Gastroesophageal sphincter (tissue), 4 donors: ENCODE results near the gene IFRD1. TPM values are rescaled to one million over a fixed set of nuclear protein-coding genes. Genes with fewer than 3 reads are reported as not detected.

Experiments
- ATAC-seq: fragments of 150-250 bp; one replicate; pipeline ENCODE4 v1.9.1; 2016; ENCODE audit warnings: mild to moderate bottlenecking, moderate library complexity
- H3K27ac ChIP-seq, 4 donors: fragments of 200-600 bp; sonication (generic) in 3 of 4; 1 replicate in 3 of 4; 2 replicates in 1 of 4; pipeline ENCODE4 v1.5.1; 2016 to 2019
- H3K27me3 ChIP-seq: fragments of 200-600 bp; sonication (generic); one replicate; pipeline ENCODE4 v1.5.1; 2019
- H3K36me3 ChIP-seq, 2 donors: fragments of 200-600 bp; sonication (generic); one replicate each; pipeline ENCODE4 v1.5.1; 2019; ENCODE audit warnings: control low read depth in 1 of 2
- H3K4me1 ChIP-seq, 3 donors: fragments of 200-600 bp; sonication (generic); 1 replicate in 2 of 3; 2 replicates in 1 of 3; pipeline ENCODE4 v1.5.1; 2016 to 2019; ENCODE audit warnings: control low read depth in 2 of 3
- H3K4me3 ChIP-seq, 2 donors: fragments of 200-600 bp; sonication (generic); one replicate each; pipeline ENCODE4 v1.5.1; 2019; ENCODE audit warnings: mild to moderate bottlenecking in 1 of 2, moderate library complexity in 1 of 2
- H3K9me3 ChIP-seq, 3 donors: fragments of 200-600 bp; sonication (generic); one replicate each; pipeline ENCODE4 v1.5.1; 2017 to 2019; ENCODE audit warnings: control low read depth in 2 of 3
- EP300 ChIP-seq: sonication (generic); formaldehyde crosslinking; IDR thresholded peaks from one replicate; pipeline ENCODE4 v1.6.1; 2017; ENCODE audit warnings: antibody characterized with exemption, mild to moderate bottlenecking
- POLR2A ChIP-seq, 2 donors: fragments of 450-650 bp; IDR thresholded peaks; one replicate each; pipeline ENCODE4 v1.6.1; 2017; ENCODE audit warnings: antibody characterized with exemption in 2 of 2, mild to moderate bottlenecking in 2 of 2, moderate library complexity in 1 of 2
- POLR2AphosphoS5 ChIP-seq: sonication (generic); formaldehyde crosslinking; IDR thresholded peaks from one replicate; pipeline ENCODE4 v1.6.1; 2017; ENCODE audit warnings: antibody characterized with exemption
- WGBS, 2 donors: methylation state at CpG; one replicate each; pipeline ENCODE4 v1.1.5; 2018; ENCODE audit warnings: low coverage in 1 of 2; 5-methylcytosine and 5-hydroxymethylcytosine counted together
- total RNA-seq, 4 donors: library from RNA; depleted of rRNA; stranded (reverse); fragments of >200 nt; gene quantifications; one replicate each; pipeline ENCODE4 v1.1.0, GENCODE V29; 2016
- TF ChIP-seq, protein P1 (sequence below), 4 experiments: fragments of 200-600 bp in 2 of 4; fragments of 450-650 bp in 2 of 4; sonication (generic) in 1 of 4; IDR thresholded peaks; one replicate each; pipeline ENCODE4 v1.5.1; 2017 to 2019; ENCODE audit warnings: antibody characterized with exemption in 4 of 4, mild to moderate bottlenecking in 2 of 4, moderate library complexity in 2 of 4

The IFRD1 gene
- total RNA-seq, 4 donors from 2014 or later: 36.8 to 78.3 (median 56.5) TPM

GRCh38 chr7:112501801-112502503 is 51.7 kb downstream of the IFRD1 start:
- no peak for TF ChIP-seq EP300
- TF ChIP-seq, protein P1, sequence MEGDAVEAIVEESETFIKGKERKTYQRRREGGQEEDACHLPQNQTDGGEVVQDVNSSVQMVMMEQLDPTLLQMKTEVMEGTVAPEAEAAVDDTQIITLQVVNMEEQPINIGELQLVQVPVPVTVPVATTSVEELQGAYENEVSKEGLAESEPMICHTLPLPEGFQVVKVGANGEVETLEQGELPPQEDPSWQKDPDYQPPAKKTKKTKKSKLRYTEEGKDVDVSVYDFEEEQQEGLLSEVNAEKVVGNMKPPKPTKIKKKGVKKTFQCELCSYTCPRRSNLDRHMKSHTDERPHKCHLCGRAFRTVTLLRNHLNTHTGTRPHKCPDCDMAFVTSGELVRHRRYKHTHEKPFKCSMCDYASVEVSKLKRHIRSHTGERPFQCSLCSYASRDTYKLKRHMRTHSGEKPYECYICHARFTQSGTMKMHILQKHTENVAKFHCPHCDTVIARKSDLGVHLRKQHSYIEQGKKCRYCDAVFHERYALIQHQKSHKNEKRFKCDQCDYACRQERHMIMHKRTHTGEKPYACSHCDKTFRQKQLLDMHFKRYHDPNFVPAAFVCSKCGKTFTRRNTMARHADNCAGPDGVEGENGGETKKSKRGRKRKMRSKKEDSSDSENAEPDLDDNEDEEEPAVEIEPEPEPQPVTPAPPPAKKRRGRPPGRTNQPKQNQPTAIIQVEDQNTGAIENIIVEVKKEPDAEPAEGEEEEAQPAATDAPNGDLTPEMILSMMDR (IDR thresholded peaks at IDR 0.05): no peak
- TF ChIP-seq POLR2AphosphoS5: no peak
- no peak for TF ChIP-seq POLR2A (IDR thresholded peaks at IDR 0.05)
- no peaks in the 10 kb centered on the region for H3K27me3 ChIP-seq
- H3K27ac ChIP-seq: no peak overlapping the region
- H3K36me3 ChIP-seq: no peaks in the 10 kb centered on the region
- no peak overlapping the region for H3K4me3 ChIP-seq
- H3K9me3 ChIP-seq: no peaks in the 10 kb centered on the region
- H3K4me1 ChIP-seq: no peaks in the 10 kb centered on the region
- WGBS, 2 donors: 66 to 67% methylated on average over 7 of the region's 7 CpGs
- no peak for ATAC-seq

GRCh38 chr7:112502700-112503099 is 52.4 kb downstream of the IFRD1 start:
- TF ChIP-seq POLR2A (IDR thresholded peaks at IDR 0.05) (no peak), EP300 (no peak), POLR2AphosphoS5 (no peak)
- TF ChIP-seq, protein P1 (IDR thresholded peaks at IDR 0.05): no peak
- Histone ChIP-seq H3K4me1 (no peaks in the 10 kb centered on the region), H3K9me3 (no peaks in the 10 kb centered on the region), H3K4me3 (no peak overlapping the region), H3K27me3 (no peaks in the 10 kb centered on the region), H3K36me3 (no peaks in the 10 kb centered on the region), H3K27ac (no peak overlapping the region)
- WGBS, 2 donors: 60 to 100% methylated on average over 1 to 2 of the region's 2 CpGs
- no peak for ATAC-seq

DNA sequence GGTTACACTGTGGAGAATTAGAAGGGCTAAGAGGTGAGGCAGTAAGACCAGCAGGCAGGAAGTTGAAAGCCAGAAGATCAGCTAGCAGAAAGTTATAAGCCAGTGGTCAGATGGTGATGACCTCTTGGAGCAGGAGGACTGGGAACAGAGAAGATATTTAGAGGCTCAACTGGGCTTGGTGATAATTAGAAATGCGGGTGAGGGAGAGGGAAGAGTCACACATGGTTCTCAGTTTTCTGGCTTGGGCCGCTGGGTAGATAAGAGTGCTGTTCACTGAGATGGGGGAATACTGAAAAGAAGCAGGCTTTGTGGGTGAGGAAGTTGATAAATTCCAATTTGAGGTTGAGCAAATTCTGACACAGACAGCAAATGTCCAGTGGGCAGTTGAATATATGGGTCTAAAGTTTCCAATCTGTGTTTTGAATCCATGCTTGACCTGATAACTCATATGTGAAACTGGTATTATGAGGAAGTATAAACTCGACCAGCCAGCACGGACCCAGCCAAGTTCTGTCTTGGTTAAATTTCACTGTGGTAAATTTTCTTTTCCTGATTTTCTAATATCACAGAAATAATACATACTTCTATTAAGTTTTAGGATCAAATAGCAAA is 53.2 kb downstream of the IFRD1 start:
- no peaks in the 10 kb centered on the region for H3K9me3 ChIP-seq
- no peaks in the 10 kb centered on the region for H3K4me1 ChIP-seq
- TF ChIP-seq, protein P1 (IDR thresholded peaks at IDR 0.05): no peak
- TF ChIP-seq POLR2A (IDR thresholded peaks at IDR 0.05): no peak
- TF ChIP-seq POLR2AphosphoS5: no peak
- no peak for TF ChIP-seq EP300
- no peak overlapping the region for H3K4me3 ChIP-seq
- no peaks in the 10 kb centered on the region for H3K36me3 ChIP-seq
- 83 to 86% methylated on average over 4 of the region's 4 CpGs for WGBS, 2 donors
- no peak for ATAC-seq
- no peaks in the 10 kb centered on the region for H3K27me3 ChIP-seq
- no peak overlapping the region for H3K27ac ChIP-seq

DNA sequence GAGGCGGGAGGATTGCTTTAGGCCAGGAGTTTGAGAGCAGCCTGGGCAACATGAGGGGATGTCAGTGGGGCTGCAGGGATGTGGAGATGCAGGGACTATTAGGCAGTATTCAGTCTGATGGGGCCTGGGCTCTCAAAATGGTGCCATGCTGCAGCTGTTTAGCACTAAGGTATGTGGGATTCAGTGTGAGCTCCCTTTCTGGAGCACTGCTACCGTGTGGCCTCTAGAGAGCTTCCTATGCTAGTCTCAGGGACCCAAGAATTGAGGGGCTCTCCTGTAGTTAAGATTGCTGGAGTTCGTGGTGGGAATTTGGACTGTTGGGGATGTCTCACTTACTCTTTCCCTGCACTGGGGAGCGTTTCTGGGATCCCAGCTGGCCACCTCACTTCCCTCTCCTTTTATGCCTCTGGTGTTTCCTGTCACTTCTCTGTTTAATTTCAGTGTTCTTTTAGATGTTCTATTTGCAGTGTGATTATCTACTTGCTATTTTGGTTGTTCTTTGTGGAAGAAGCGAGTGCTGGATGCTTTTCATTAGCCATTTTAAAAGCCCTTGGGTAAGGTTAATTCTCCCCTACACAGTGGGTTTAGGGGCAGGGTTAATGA is 53.9 kb downstream of the IFRD1 start:
- H3K36me3 ChIP-seq: no peaks in the 10 kb centered on the region
- H3K27ac ChIP-seq: no peak overlapping the region
- no peaks in the 10 kb centered on the region for H3K4me1 ChIP-seq
- ATAC-seq: no peak
- H3K27me3 ChIP-seq: no peaks in the 10 kb centered on the region
- TF ChIP-seq EP300: no peak
- no peak for TF ChIP-seq POLR2A (IDR thresholded peaks at IDR 0.05)
- TF ChIP-seq, protein P1 (IDR thresholded peaks at IDR 0.05): no peak
- no peak for TF ChIP-seq POLR2AphosphoS5
- H3K4me3 ChIP-seq: no peak overlapping the region
- 72 to 80% methylated on average over 1 to 4 of the region's 5 CpGs for WGBS, 2 donors
- no peaks in the 10 kb centered on the region for H3K9me3 ChIP-seq

DNA sequence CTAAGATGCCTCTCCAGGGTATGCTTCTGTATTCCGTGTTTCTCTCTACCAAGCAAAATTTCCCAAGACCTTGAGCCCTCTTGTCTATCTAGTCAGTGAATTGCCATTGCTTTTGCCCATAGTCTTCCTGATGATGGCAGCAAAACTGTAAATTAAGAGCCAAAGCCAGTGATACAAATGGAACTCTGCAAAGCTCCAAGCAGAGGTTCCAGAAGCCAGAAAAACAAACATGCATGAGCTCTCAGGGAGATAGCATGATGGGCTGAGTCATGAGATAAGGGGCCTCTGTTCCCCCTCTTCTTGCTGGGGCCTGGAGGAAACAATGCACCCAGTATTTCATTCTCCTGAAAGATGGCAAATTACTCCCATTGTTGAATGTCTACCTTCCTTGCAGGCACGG is 55.2 kb downstream of the IFRD1 start:
- Histone ChIP-seq H3K36me3 (no peaks in the 10 kb centered on the region), H3K4me3 (no peak overlapping the region), H3K4me1 (no peaks in the 10 kb centered on the region), H3K27ac (no peak overlapping the region), H3K9me3 (no peaks in the 10 kb centered on the region), H3K27me3 (no peaks in the 10 kb centered on the region)
- 78 to 79% methylated on average over 1 to 2 of the region's 2 CpGs for WGBS, 2 donors
- TF ChIP-seq POLR2AphosphoS5 (no peak), EP300 (no peak), POLR2A (IDR thresholded peaks at IDR 0.05) (no peak)
- TF ChIP-seq, protein P1 (IDR thresholded peaks at IDR 0.05): no peak
- no peak for ATAC-seq
